IPS-15b (cell line): ENCODE results near the gene MBD6.
A peak's percentile ranks its signal among the peaks of the same experiment; 100 is the strongest.
"Not testable (repeated sequence)": the region's sequence is repeated elsewhere in the genome, so short reads cannot be mapped to it uniquely, and the experiment has no call there.

Experiments
- H3K27me3 ChIP-seq: one replicate; pipeline ENCODE4 v1.6.1; 2013; ENCODE audit warnings: low read length; ENCODE audit not compliant: control insufficient read depth, insufficient read depth
- H3K36me3 ChIP-seq: one replicate; pipeline ENCODE4 v1.6.1; 2013; ENCODE audit warnings: low read length; ENCODE audit not compliant: control insufficient read depth, insufficient read depth
- H3K4me1 ChIP-seq: one replicate; pipeline ENCODE4 v1.6.1; 2013; ENCODE audit warnings: mild to moderate bottlenecking, low read length; ENCODE audit not compliant: control insufficient read depth, insufficient read depth
- H3K4me3 ChIP-seq: one replicate; pipeline ENCODE4 v1.5.1; 2013; ENCODE audit warnings: low read depth, low read length
- H3K9ac ChIP-seq: one replicate; pipeline ENCODE4 v1.6.1; 2013; ENCODE audit warnings: low read depth, mild to moderate bottlenecking, low read length
- H3K9me3 ChIP-seq: one replicate; pipeline ENCODE4 v1.6.1; 2013; ENCODE audit warnings: mild to moderate bottlenecking, low read length; ENCODE audit not compliant: control insufficient read depth, insufficient read depth

MBD6 gene

GRCh38 chr12:57549909-57550640 is 27.5 kb downstream of the MBD6 start, which contains the start of gene KIF5A:
Gene KIF5A, plus strand, starts transcription at chr12:57550044. Its CDS starts 228 bp downstream, at chr12:57550272.
- no peaks in the 10 kb centered on the region for H3K9me3 ChIP-seq
- peaks cover 3% of the 10 kb centered on the region for H3K36me3 ChIP-seq
- peaks cover 25% of the 10 kb centered on the region for H3K27me3 ChIP-seq
- peaks cover 29% of the 10 kb centered on the region for H3K4me1 ChIP-seq
- peak within 1 kb of the TSS; percentile 96 for H3K4me3 ChIP-seq
- H3K9ac ChIP-seq, result peak within 1 kb of the TSS; percentile 24

- Histone ChIP-seq H3K4me3 (peak overlapping the region; percentile 96), H3K4me1 (peaks cover 27% of the 10 kb centered on the region), H3K9ac (peak overlapping the region; percentile 24), H3K36me3 (peaks cover 3% of the 10 kb centered on the region), H3K9me3 (no peaks in the 10 kb centered on the region), H3K27me3 (peaks cover 25% of the 10 kb centered on the region)
These were observed 28.3 kb downstream of the MBD6 start for GRCh38 chr12:57550641-57551549.

- peaks cover 3% of the 10 kb centered on the region for H3K36me3 ChIP-seq
- H3K4me3 ChIP-seq, result peak overlapping the region; percentile 22
- H3K4me1 ChIP-seq, result peaks cover 26% of the 10 kb centered on the region
- H3K9ac ChIP-seq, result no peak overlapping the region
- H3K9me3 ChIP-seq, result no peaks in the 10 kb centered on the region
- peaks cover 25% of the 10 kb centered on the region for H3K27me3 ChIP-seq
These were observed 29.1 kb downstream of the MBD6 start for GRCh38 chr12:57551637-57552305.

- Histone ChIP-seq H3K36me3 (peaks cover 3% of the 10 kb centered on the region), H3K27me3 (peaks cover 25% of the 10 kb centered on the region), H3K4me3 (peak overlapping the region; percentile 1), H3K4me1 (peaks cover 28% of the 10 kb centered on the region), H3K9me3 (no peaks in the 10 kb centered on the region), H3K9ac (no peak overlapping the region)
These were observed 29.7 kb downstream of the MBD6 start for GRCh38 chr12:57552306-57552651.

- Histone ChIP-seq H3K4me1 (peaks cover 28% of the 10 kb centered on the region), H3K9ac (no peak overlapping the region), H3K4me3 (peak overlapping the region; percentile 1), H3K36me3 (peaks cover 3% of the 10 kb centered on the region), H3K27me3 (peaks cover 21% of the 10 kb centered on the region), H3K9me3 (no peaks in the 10 kb centered on the region)
These were observed 30.2 kb downstream of the MBD6 start for GRCh38 chr12:57552835-57553313.

GRCh38 chr12:57553343-57554202 is 30.9 kb downstream of the MBD6 start:
- H3K36me3 ChIP-seq, result peaks cover 3% of the 10 kb centered on the region
- no peak overlapping the region for H3K9ac ChIP-seq
- peaks cover 27% of the 10 kb centered on the region for H3K4me1 ChIP-seq
- no peak overlapping the region for H3K4me3 ChIP-seq
- H3K27me3 ChIP-seq, result peaks cover 15% of the 10 kb centered on the region
- H3K9me3 ChIP-seq, result no peaks in the 10 kb centered on the region

- Histone ChIP-seq H3K4me1 (peaks cover 22% of the 10 kb centered on the region), H3K36me3 (peaks cover 3% of the 10 kb centered on the region), H3K4me3 (no peak overlapping the region), H3K27me3 (peaks cover 6% of the 10 kb centered on the region), H3K9me3 (no peaks in the 10 kb centered on the region), H3K9ac (no peak overlapping the region)
These were observed 31.8 kb downstream of the MBD6 start for GRCh38 chr12:57554453-57554852.

- Histone ChIP-seq H3K27me3 (peaks cover 5% of the 10 kb centered on the region), H3K4me3 (no peak overlapping the region), H3K4me1 (peaks cover 22% of the 10 kb centered on the region), H3K9ac (no peak overlapping the region), H3K36me3 (peaks cover 3% of the 10 kb centered on the region), H3K9me3 (no peaks in the 10 kb centered on the region)
These were observed 32.3 kb downstream of the MBD6 start for GRCh38 chr12:57554897-57555296.

- Histone ChIP-seq H3K9me3 (no peaks in the 10 kb centered on the region), H3K36me3 (no peaks in the 10 kb centered on the region), H3K9ac (no peak overlapping the region), H3K4me3 (no peak overlapping the region), H3K4me1 (peaks cover 3% of the 10 kb centered on the region), H3K27me3 (no peaks in the 10 kb centered on the region)
These were observed 36.2 kb downstream of the MBD6 start for GRCh38 chr12:57558864-57559263.

GRCh38 chr12:57560516-57560915 is 37.9 kb downstream of the MBD6 start:
- H3K4me3 ChIP-seq, result no peak overlapping the region
- H3K36me3 ChIP-seq, result peaks cover 2% of the 10 kb centered on the region
- H3K4me1 ChIP-seq, result peaks cover 3% of the 10 kb centered on the region
- no peaks in the 10 kb centered on the region for H3K27me3 ChIP-seq
- no peaks in the 10 kb centered on the region for H3K9me3 ChIP-seq
- no peak overlapping the region for H3K9ac ChIP-seq

GRCh38 chr12:57561117-57561516 is 38.5 kb downstream of the MBD6 start:
- not testable (repeated sequence) for H3K9me3 ChIP-seq, H3K36me3 ChIP-seq, H3K9ac ChIP-seq, H3K4me1 ChIP-seq, H3K27me3 ChIP-seq, H3K4me3 ChIP-seq
